ENCODE results near the gene SLC33A1. TPM values are rescaled to one million over a fixed set of nuclear protein-coding genes. Genes with fewer than 3 reads are reported as not detected.

Gene SLC33A1
- total and polyA plus RNA-seq, 2 of the 8 experiments (the other 6 are each of a cell fraction or from before 2014, with no cell fraction given) = 15.6 to 24.2 TPM

GRCh38 chr3:155885292-155885691, 31.1 kb upstream of the SLC33A1 start:
- Histone ChIP-seq H3K18ac (ENCODE audit: extremely low read depth, low read length) (no peak overlapping the region), H3K4me2 (ENCODE audit: insufficient read depth in 1 of 2, low read depth in 2 of 2, low read length in 2 of 2) (no peak overlapping the region), H3K9ac (replicated peaks in 1 of 4; ENCODE audit: extremely low read depth in 1 of 4, low read depth in 3 of 4, low read length in 3 of 4) (no peak overlapping the region), H3K36me3 (ENCODE audit: control insufficient read depth in 2 of 4, insufficient read depth in 4 of 4, low read length in 3 of 4) (no peaks in the 10 kb centered on the region), H3K56ac (replicated peaks; ENCODE audit: insufficient read length, low read depth, low read length) (no peak overlapping the region), H3K27me3 (replicated peaks in 1 of 4; ENCODE audit: control insufficient read depth in 3 of 4, extremely low read depth in 1 of 4, insufficient read depth in 3 of 4, low read length in 3 of 4) (no peaks in the 10 kb centered on the region), H4K91ac (replicated peaks; ENCODE audit: insufficient read length, low read length) (no peak overlapping the region), H3K79me2 (ENCODE audit: control insufficient read depth in 1 of 2, insufficient read depth in 2 of 2, low read length in 2 of 2) (peaks cover 6 to 99% of the 10 kb centered on the region in 2 experiments), H2AFZ (ENCODE audit: low read length) (no peak overlapping the region), H3K79me1 (ENCODE audit: low read depth, low read length) (0 out of 2 replicates have a peak, but pooled peaks cover 2% of the 10 kb centered on the region), H2BK12ac (ENCODE audit: low read depth, low read length) (no peak overlapping the region), H3K27ac (ENCODE audit: low read depth, low read length) (no peak overlapping the region), H2BK20ac (ENCODE audit: low read length) (no peak overlapping the region), H2BK5ac (ENCODE audit: low read depth, low read length) (no peak overlapping the region), H3K4me3 (ENCODE audit: extremely low read depth in 1 of 4, insufficient read depth in 2 of 4, low read depth in 3 of 4, low read length in 4 of 4) (no peak overlapping the region), H2BK15ac (ENCODE audit: low read length) (no peak overlapping the region), H3K14ac (ENCODE audit: insufficient read length) (no peak overlapping the region), H3K23me2 (ENCODE audit: low read depth, low read length) (no peaks in the 10 kb centered on the region), H4K5ac (ENCODE audit: insufficient read length, low read depth, low read length) (no peak overlapping the region), H2AK5ac (ENCODE audit: low read depth, low read length) (no peak overlapping the region), H3K4me1 (replicated peaks in 1 of 4; ENCODE audit: control insufficient read depth in 3 of 4, insufficient read depth in 4 of 4, low read length in 3 of 4) (no peaks in the 10 kb centered on the region; a peak in 1 of 7 replicates), H2BK120ac (replicated peaks; ENCODE audit: low read depth, low read length) (no peak overlapping the region), H3K23ac (ENCODE audit: insufficient read length) (no peak overlapping the region), H3K4ac (replicated peaks; ENCODE audit: insufficient read length, low read depth, low read length) (no peak overlapping the region), H3K9me3 (ENCODE audit: insufficient read depth in 2 of 2, low read depth in 1 of 2, low read length in 1 of 2) (no peaks in the 10 kb centered on the region), H4K20me1 (replicated peaks in 1 of 2; ENCODE audit: control insufficient read depth in 1 of 2, insufficient read depth in 2 of 2, low read length in 2 of 2) (peaks cover 9 to 10% of the 10 kb centered on the region in 2 experiments), H4K8ac (ENCODE audit: extremely low read depth, insufficient read depth, low read length) (no peak overlapping the region)
- DNase-seq (ENCODE audit: low read depth in 1 of 2, low spot score in 2 of 2) = no peak
- ChIA-PET CTCF (ENCODE audit: partially characterized antibody) (interaction anchor here (1.3 to 1.4 kb wide), 3 partner anchors 14 to 79 kb away, joined by 3 to 6 read pairs (median 5); partner anchors contain the start of gene C3orf33), POLR2A (ENCODE audit: partially characterized antibody) (interaction anchor here (1.4 kb wide), 1 partner anchor 13 kb away, joined by 6 read pairs; no protein-coding TSS in a partner anchor)
- FAIRE-seq = no peak
- no peak for TF ChIP-seq RNF2 (IDR thresholded peaks at IDR 0.05; ENCODE audit: borderline replicate concordance, low read depth, low read length, missing control alignments, poor library complexity, severe bottlenecking)
- no peak for TF ChIP-seq YY1 (IDR thresholded peaks at IDR 0.05; ENCODE audit: low read depth, low read length)
